HepG2 (cell line): ENCODE data around the gene KRTCAP2. TPM values are rescaled to one million over a fixed set of nuclear protein-coding genes. Genes with fewer than 3 reads are reported as not detected.
A peak's percentile ranks its signal among the peaks of the same experiment; 100 is the strongest.

ENCODE experiments used
- ATAC-seq: fragments of 200-7000 bp; cut with Tn5 transposase; 3 replicates; pipeline ENCODE4 v1.9.1; 2020; ENCODE audit warnings: mild to moderate bottlenecking, moderate library complexity
- BruUV-seq: library from RNA; stranded (reverse); fragments of 400-500 nt; replicated peaks from 2 replicates; lab custom pipeline; 2021; lab: Mats Ljungman, UMichigan
- CTCF ChIA-PET: fragments of 300-600 bp; formaldehyde crosslinking; extraction: SDS; loops from one replicate; lab custom pipeline; 2021; ENCODE audit warnings: low total read pairs, inconsistent platforms, low intra/inter-chr PET ratio; lab: Yijun Ruan, JAX
- POLR2A ChIA-PET: fragments of 350-600 bp; sonication (Branson Sonifier 250); formaldehyde crosslinking; loops from one replicate; lab custom pipeline; 2020; ENCODE audit warnings: antibody characterized with exemption, inconsistent platforms; lab: Yijun Ruan, JAX
- DNase-seq: peaks from one replicate; pipeline ENCODE4 v3.0.0-alpha.2; 2015; ENCODE audit warnings: low spot score
- FAIRE-seq: peaks from 3 replicates; lab custom pipeline; 2011; peaks lifted over from hg19 to GRCh38; lab: Jason Lieb, UNC
- H2AFZ ChIP-seq: one replicate; pipeline ENCODE4 v1.6.1; 2011; ENCODE audit warnings: low read length, inconsistent platforms
- H3K27ac ChIP-seq: fragments of 300-600 bp; 3 replicates; pipeline ENCODE4 v1.8.0; 2011; ENCODE audit warnings: mixed run types, mild to moderate bottlenecking, mixed read lengths, low read length, inconsistent platforms; ENCODE audit not compliant: insufficient read depth; ENCODE audit errors: extremely low read length
- H3K27me3 ChIP-seq, 2 experiments: fragments of 200-600 bp in 1 of 2; 2 replicates in 1 of 2; 3 replicates in 1 of 2; pipeline versions ENCODE4 v1.6.0 to v1.8.0; 2011; ENCODE audit warnings: low read length in 2 of 2, mild to moderate bottlenecking in 2 of 2, moderate library complexity in 2 of 2, inconsistent platforms in 1 of 2; ENCODE audit not compliant: insufficient read depth in 2 of 2, control insufficient read depth in 1 of 2
- H3K36me3 ChIP-seq, 2 experiments: fragments of 200-600 bp in 1 of 2; replicated peaks in 1 of 2; 2 replicates in 1 of 2; 3 replicates in 1 of 2; pipeline versions ENCODE4 v1.5.1 to v1.8.0; 2011; ENCODE audit warnings: low read length in 2 of 2, inconsistent platforms in 1 of 2; ENCODE audit not compliant: insufficient read depth in 2 of 2, control insufficient read depth in 1 of 2
- H3K4me1 ChIP-seq: 2 replicates; pipeline ENCODE4 v1.5.1; 2012; ENCODE audit warnings: low read length, inconsistent platforms; ENCODE audit not compliant: insufficient read depth
- H3K4me2 ChIP-seq: 2 replicates; pipeline ENCODE4 v1.6.0; 2011; ENCODE audit warnings: low read depth, low read length, inconsistent platforms
- H3K4me3 ChIP-seq, 3 experiments: fragments of 200-600 bp in 1 of 3; sonication (generic), shearing (Covaris generic) in 1 of 3; replicated peaks in 1 of 3; 2 replicates each; pipeline ENCODE4 v1.5.1; 2011 to 2016; ENCODE audit warnings: low read length in 3 of 3, inconsistent platforms in 2 of 3, low read depth in 2 of 3, mild to moderate bottlenecking in 2 of 3, control low read depth in 1 of 3, mixed read lengths in 1 of 3; ENCODE audit not compliant: insufficient read depth in 1 of 3
- H3K79me2 ChIP-seq: one replicate; pipeline ENCODE4 v1.6.1; 2011; ENCODE audit warnings: low read length, inconsistent platforms; ENCODE audit not compliant: insufficient read depth
- H3K9ac ChIP-seq: 2 replicates; pipeline ENCODE4 v1.6.0; 2011; ENCODE audit warnings: mild to moderate bottlenecking, low read depth, low read length, inconsistent platforms; ENCODE audit not compliant: insufficient read depth
- H3K9me3 ChIP-seq: 2 replicates; pipeline ENCODE4 v1.5.1; 2012; ENCODE audit warnings: mild to moderate bottlenecking, low read length
- H4K20me1 ChIP-seq: 2 replicates; pipeline ENCODE4 v1.6.0; 2011; ENCODE audit warnings: inconsistent platforms, mild to moderate bottlenecking, low read length, moderate library complexity; ENCODE audit not compliant: insufficient read depth
- GATAD2A ChIP-seq: IDR thresholded peaks from 2 replicates; pipeline ENCODE4 v1.6.1; 2016
- HCFC1 ChIP-seq: fragments of 150-350 bp; IDR thresholded peaks from 2 replicates; pipeline ENCODE4 v1.6.1; 2014; ENCODE audit warnings: low read depth, low read length
- HMGA1 ChIP-seq: sonication (generic); formaldehyde crosslinking; conservative IDR thresholded peaks from 2 replicates; pipeline ENCODE4 v1.4.0; 2020; ENCODE audit warnings: missing genetic modification reagents
- HOXA3 ChIP-seq: sonication (generic); formaldehyde crosslinking; IDR thresholded peaks from 2 replicates; pipeline ENCODE4 v1.5.0; 2020; ENCODE audit warnings: missing genetic modification reagents
- JDP2 ChIP-seq: sonication (generic); formaldehyde crosslinking; IDR thresholded peaks from 2 replicates; pipeline ENCODE4 v1.8.1; 2022; ENCODE audit warnings: missing genetic modification reagents, borderline replicate concordance
- KAT8 ChIP-seq: IDR thresholded peaks from 2 replicates; pipeline ENCODE4 v1.6.1; 2016; ENCODE audit warnings: missing genetic modification reagents, missing compliant biosample characterization
- KDM1A ChIP-seq: IDR thresholded peaks from 2 replicates; pipeline ENCODE4 v1.6.1; 2016; ENCODE audit warnings: missing compliant biosample characterization
- PHF20 ChIP-seq: sonication (generic); formaldehyde crosslinking; IDR thresholded peaks from 2 replicates; pipeline ENCODE4 v1.5.0; 2020; ENCODE audit warnings: mild to moderate bottlenecking, missing genetic modification reagents
- RBM39 ChIP-seq: fragments of 200-400 bp; formaldehyde crosslinking; IDR thresholded peaks from one replicate; pipeline ENCODE4 v1.6.1; 2018; ENCODE audit warnings: antibody characterized with exemption, mild to moderate bottlenecking, low read depth, low read length; ENCODE audit not compliant: poor library complexity, severe bottlenecking
- SAP130 ChIP-seq: IDR thresholded peaks from 2 replicates; pipeline ENCODE4 v1.6.1; 2016; ENCODE audit warnings: low read depth
- YY1 ChIP-seq: IDR thresholded peaks from 2 replicates; pipeline ENCODE4 v1.6.1; 2011; ENCODE audit warnings: low read length, low read depth, moderate library complexity, mild to moderate bottlenecking; ENCODE audit not compliant: insufficient read depth, insufficient replicate concordance
- ZEB1 ChIP-seq: IDR thresholded peaks from 2 replicates; pipeline ENCODE4 v1.6.1; 2012; ENCODE audit warnings: mild to moderate bottlenecking, low read depth, inconsistent platforms; ENCODE audit not compliant: insufficient replicate concordance
- ZMYM2 ChIP-seq: sonication (generic); formaldehyde crosslinking; IDR thresholded peaks from 2 replicates; pipeline ENCODE4 v1.8.0; 2022; ENCODE audit warnings: mild to moderate bottlenecking, missing genetic modification reagents
- ZNF879 ChIP-seq: sonication (generic); formaldehyde crosslinking; IDR thresholded peaks from 2 replicates; pipeline ENCODE4 v1.8.1; 2023; ENCODE audit warnings: missing genetic modification reagents
- WGBS: methylation state at CpG from one replicate; pipeline ENCODE4 v1.1.6; 2017; ENCODE audit warnings: low lambda C conversion rate; 5-methylcytosine and 5-hydroxymethylcytosine counted together
- in situ Hi-C: cut with HindIII; loops from 2 replicates; pipeline ENCODE4 v1.10.0; 2017; ENCODE audit warnings: low pct_unique_long_range_greater_than_20kb; ENCODE audit not compliant: extremely low pct_ligation_motif_present
- intact Hi-C: fragments of 100-400 bp; cut with micrococcal nuclease; formaldehyde crosslinking; loops from one replicate; pipeline ENCODE4 v1.10.0; 2022; ENCODE audit not compliant: unreplicated experiment
- polyA plus RNA-seq, 8 experiments: library from polyadenylated mRNA; depleted of rRNA in 3 of 8; stranded (reverse) in 7 of 8; unstranded in 1 of 8; fragments of >200 nt; fragmentation: Illumina TruSeq in 4 of 8; extraction: Trizol in 4 of 8; gene quantifications; 2 replicates each; pipeline versions ENCODE4 v1.2.1 to v1.2.3, GENCODE V29; 2011 to 2016; ENCODE audit warnings: low read depth in 4 of 8, missing spikeins in 1 of 8, mixed read lengths in 1 of 8; ENCODE audit not compliant: insufficient read depth in 1 of 8
- total RNA-seq, 5 experiments: library from RNA; depleted of rRNA; stranded (reverse); fragments of >200 nt; fragmentation: Illumina TruSeq; extraction: Trizol; gene quantifications; 2 replicates each; pipeline ENCODE4 v1.2.3, GENCODE V29; 2016; ENCODE audit warnings: low read depth in 1 of 5
- TF ChIP-seq, protein P1 (sequence below): sonication (generic); formaldehyde crosslinking; conservative IDR thresholded peaks from 2 replicates; pipeline ENCODE4 v1.8.0; 2022; ENCODE audit warnings: low read depth, missing genetic modification reagents
- TF ChIP-seq, protein P2 (sequence below): IDR thresholded peaks from 2 replicates; pipeline ENCODE4 v1.6.1; 2018; ENCODE audit warnings: missing genetic modification reagents, mild to moderate bottlenecking, missing compliant biosample characterization
- TF ChIP-seq, protein P3 (sequence below), 2 experiments: sonication (generic) in 1 of 2; formaldehyde crosslinking in 1 of 2; IDR thresholded peaks; 2 replicates each; pipeline versions ENCODE4 v1.5.1 to v1.6.1; 2011 to 2020; ENCODE audit warnings: borderline replicate concordance in 1 of 2, low read depth in 1 of 2, low read length in 1 of 2, mild to moderate bottlenecking in 1 of 2, missing genetic modification reagents in 1 of 2, moderate library complexity in 1 of 2

The KRTCAP2 gene
- total and polyA plus RNA-seq, 2 of the 13 experiments (the other 11 are each of a cell fraction or from before 2014, with no cell fraction given), result 77.3 to 79.4 TPM

DNA sequence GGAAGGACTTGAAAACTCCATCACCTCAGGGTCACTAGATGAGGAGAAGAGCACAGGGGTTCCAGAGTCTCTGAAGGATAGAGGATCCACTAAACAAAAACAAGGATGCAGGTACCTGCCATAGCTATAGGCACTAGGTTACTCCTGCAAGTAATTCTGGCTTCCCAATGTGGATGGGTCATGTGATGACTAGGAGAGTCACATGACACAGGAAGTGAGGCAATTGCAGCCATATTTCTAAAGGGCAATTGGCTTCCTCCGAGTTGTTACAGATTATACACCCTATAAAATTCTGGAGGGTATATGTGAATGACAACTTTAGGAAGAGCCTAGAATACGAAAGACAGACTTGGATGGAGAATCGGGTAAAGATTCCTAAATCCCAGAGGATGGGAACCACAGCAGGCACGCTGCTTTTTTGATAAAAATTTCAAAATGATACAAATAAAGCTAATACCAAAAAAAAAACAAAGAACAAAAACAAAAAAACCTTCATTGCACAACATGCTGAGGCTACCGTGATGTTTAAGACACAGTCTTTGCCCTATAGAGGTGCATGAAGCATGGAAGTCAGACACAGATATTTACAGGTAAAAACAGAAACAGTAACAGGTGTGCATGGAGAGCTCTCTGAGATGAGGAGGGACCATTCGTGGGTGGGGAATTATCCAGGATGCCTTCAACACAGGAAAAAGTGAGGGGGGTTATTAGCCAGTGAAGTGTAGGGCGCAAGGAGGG lies 45.9 kb upstream of the KRTCAP2 start:
- no TSS peak for BruUV-seq
- in situ Hi-C loops (no loop called here), intact Hi-C loops (no loop called here)
- Histone ChIP-seq H3K4me1 (peaks cover 7% of the 10 kb centered on the region; the same call in 1 of the 2 replicates), H4K20me1 (no peaks in the 10 kb centered on the region), H3K4me3 (no peak overlapping the region), H3K36me3 (no peaks in the 10 kb centered on the region), H3K79me2 (no peaks in the 10 kb centered on the region), H3K27ac (no peak overlapping the region), H3K27me3 (no peaks in the 10 kb centered on the region), H3K9ac (no peak overlapping the region), H3K9me3 (no peaks in the 10 kb centered on the region), H2AFZ (no peak overlapping the region), H3K4me2 (no peak overlapping the region)
- ATAC-seq, result no peak
- peak; percentile 32 for FAIRE-seq
- 74% methylated on average over 7 of the region's 7 CpGs for WGBS
- POLR2A ChIA-PET, result no interaction called here
- DNase-seq, result no peak
- CTCF ChIA-PET, result no interaction called here
- TF ChIP-seq ZNF879 (CRISPR knock-in tag), result no peak
- peak; percentile 20; the same call in 1 of the 2 replicates for TF ChIP-seq HOXA3 (CRISPR knock-in tag)
- no peak for TF ChIP-seq RBM39
- TF ChIP-seq PHF20 (CRISPR knock-in tag), result peak; percentile 67; the same call in 1 of the 2 replicates
- peak; percentile 89 for TF ChIP-seq YY1
- TF ChIP-seq HMGA1 (CRISPR knock-in tag), result no peak
- no peak for TF ChIP-seq JDP2
- TF ChIP-seq GATAD2A (CRISPR knock-in tag), result no peak
- TF ChIP-seq, protein P1, sequence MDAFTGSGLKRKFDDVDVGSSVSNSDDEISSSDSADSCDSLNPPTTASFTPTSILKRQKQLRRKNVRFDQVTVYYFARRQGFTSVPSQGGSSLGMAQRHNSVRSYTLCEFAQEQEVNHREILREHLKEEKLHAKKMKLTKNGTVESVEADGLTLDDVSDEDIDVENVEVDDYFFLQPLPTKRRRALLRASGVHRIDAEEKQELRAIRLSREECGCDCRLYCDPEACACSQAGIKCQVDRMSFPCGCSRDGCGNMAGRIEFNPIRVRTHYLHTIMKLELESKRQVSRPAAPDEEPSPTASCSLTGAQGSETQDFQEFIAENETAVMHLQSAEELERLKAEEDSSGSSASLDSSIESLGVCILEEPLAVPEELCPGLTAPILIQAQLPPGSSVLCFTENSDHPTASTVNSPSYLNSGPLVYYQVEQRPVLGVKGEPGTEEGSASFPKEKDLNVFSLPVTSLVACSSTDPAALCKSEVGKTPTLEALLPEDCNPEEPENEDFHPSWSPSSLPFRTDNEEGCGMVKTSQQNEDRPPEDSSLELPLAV (CRISPR knock-in tag), result no peak
- TF ChIP-seq ZEB1, result no peak
- TF ChIP-seq ZMYM2 (CRISPR knock-in tag), result no peak
- peak; percentile 51; the same call in 1 of the 2 replicates for TF ChIP-seq SAP130
- TF ChIP-seq, protein P2, sequence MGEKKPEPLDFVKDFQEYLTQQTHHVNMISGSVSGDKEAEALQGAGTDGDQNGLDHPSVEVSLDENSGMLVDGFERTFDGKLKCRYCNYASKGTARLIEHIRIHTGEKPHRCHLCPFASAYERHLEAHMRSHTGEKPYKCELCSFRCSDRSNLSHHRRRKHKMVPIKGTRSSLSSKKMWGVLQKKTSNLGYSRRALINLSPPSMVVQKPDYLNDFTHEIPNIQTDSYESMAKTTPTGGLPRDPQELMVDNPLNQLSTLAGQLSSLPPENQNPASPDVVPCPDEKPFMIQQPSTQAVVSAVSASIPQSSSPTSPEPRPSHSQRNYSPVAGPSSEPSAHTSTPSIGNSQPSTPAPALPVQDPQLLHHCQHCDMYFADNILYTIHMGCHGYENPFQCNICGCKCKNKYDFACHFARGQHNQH, result no peak
- TF ChIP-seq, protein P3, sequence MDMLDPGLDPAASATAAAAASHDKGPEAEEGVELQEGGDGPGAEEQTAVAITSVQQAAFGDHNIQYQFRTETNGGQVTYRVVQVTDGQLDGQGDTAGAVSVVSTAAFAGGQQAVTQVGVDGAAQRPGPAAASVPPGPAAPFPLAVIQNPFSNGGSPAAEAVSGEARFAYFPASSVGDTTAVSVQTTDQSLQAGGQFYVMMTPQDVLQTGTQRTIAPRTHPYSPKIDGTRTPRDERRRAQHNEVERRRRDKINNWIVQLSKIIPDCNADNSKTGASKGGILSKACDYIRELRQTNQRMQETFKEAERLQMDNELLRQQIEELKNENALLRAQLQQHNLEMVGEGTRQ (IDR thresholded peaks at IDR 0.05; ENCODE audit: low read depth, low read length), result peak; percentile 94
- TF ChIP-seq, protein P3 (CRISPR knock-in tag; IDR thresholded peaks at IDR 0.05; ENCODE audit: borderline replicate concordance), result peak; percentile 84; the same call in 1 of the 2 replicates
- TF ChIP-seq HCFC1, result peak; percentile 27; the same call in 1 of the 2 replicates
- TF ChIP-seq KDM1A, result no peak
- peak; percentile 82 for TF ChIP-seq KAT8 (CRISPR knock-in tag)
